ENCODE results near the gene KLHL6.
A peak's percentile ranks its signal among the peaks of the same experiment; 100 is the strongest.
"Not testable (repeated sequence)": the region's sequence is repeated elsewhere in the genome, so short reads cannot be mapped to it uniquely, and the experiment has no call there.

Gene KLHL6

GRCh38 chr3:183532620-183533411 is 22.7 kb downstream of the KLHL6 start:
- DNase-seq (ENCODE audit: low read depth in 1 of 2, low spot score in 1 of 2): no peak

- DNase-seq (ENCODE audit: low read depth in 1 of 2, low spot score in 1 of 2): no peak
Measured at GRCh38 chr3:183529717-183530116, 25.8 kb downstream of the KLHL6 start.

DNA sequence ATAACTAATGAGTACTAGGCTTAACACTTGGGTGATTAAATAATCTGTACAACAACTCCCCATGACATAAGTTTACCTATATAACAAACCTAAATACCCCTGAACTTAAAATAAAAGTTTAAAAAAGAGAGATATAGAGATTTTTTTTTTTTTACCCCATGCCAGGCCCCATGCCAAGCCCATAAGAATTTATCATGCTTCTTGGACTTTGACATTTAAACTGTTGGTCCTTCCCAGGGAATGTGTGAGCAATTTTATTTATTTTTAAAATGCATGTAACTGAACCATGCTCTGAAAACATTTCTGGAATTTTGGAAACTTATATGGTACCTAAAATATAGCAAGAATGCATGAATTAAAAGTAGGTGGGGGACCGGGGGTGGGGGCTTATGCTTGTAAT is 26.3 kb downstream of the KLHL6 start:
- DNase-seq (ENCODE audit: low read depth in 1 of 2, low spot score in 1 of 2): no peak

DNA sequence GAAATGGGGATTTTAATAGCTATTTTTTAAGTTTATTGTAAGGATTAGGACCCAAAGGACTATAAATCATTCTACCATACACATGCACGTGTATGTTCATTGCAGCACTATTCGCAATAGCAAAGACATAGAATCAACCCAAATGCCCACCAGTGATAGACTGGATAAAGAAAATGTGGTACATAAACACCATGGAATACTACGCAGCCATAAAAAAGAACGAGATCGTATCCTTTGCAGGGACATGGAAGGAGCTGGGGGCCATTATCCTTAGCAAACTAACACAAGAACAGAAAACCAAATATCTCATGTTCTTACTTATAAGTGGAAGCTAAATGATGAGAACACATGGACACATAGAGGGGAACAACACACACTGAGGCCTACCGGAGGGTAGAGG is 26.7 kb downstream of the KLHL6 start:
- DNase-seq (ENCODE audit: low read depth in 1 of 2, low spot score in 1 of 2): not testable (repeated sequence)

DNA sequence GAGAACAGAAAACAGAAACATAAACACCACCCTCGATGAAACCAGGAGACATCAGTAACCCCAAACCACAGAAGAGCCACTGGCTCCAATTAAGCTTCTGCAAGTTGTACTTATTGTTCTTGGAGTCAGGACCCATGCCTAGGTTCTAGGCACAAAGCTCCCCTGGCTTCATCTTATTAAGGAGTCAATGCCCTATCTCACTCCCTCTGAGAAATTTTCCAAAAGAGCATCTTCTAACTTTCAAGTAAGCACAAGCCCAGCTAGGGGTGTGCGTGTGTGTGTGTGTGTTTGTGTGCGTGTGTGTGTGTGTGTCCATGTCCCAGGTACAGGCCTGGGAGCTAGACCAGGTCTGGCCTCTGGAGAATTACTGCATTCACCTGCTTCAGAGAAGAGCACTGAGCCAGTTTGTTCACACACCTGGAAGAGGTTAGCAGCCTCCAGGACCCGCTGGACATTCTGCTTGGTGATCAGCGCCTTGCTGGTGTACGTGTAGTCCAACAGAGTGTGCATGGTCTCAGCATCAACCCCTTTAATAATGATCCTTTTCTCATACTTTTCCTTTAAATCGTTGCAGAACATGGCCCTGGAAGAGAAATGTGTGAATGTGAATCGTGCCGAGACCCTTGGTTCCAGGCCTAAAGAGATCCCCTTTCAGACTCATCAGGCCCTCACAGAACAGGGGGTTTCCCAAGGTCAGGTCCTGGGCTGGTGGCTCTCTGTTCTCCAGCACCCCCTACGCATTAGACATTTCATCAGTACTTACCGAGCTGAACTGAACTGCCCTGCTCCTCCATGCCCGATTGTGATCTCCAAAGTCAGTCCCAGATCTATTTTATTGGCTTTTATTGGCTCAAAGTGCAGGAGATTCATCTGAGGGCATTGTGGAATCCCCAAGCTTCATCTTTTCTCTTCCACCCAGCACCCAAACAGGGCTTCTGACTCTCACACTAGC is 27.8 kb downstream of the KLHL6 start:
- no peak for DNase-seq (ENCODE audit: low read depth in 1 of 2, low spot score in 1 of 2)

- DNase-seq (ENCODE audit: low read depth in 1 of 2, low spot score in 1 of 2): no peak
Measured at GRCh38 chr3:183526838-183527427, 28.6 kb downstream of the KLHL6 start.

GRCh38 chr3:183524476-183524875 is 31.0 kb downstream of the KLHL6 start:
- DNase-seq (ENCODE audit: low read depth in 1 of 2, low spot score in 1 of 2): no peak

DNA sequence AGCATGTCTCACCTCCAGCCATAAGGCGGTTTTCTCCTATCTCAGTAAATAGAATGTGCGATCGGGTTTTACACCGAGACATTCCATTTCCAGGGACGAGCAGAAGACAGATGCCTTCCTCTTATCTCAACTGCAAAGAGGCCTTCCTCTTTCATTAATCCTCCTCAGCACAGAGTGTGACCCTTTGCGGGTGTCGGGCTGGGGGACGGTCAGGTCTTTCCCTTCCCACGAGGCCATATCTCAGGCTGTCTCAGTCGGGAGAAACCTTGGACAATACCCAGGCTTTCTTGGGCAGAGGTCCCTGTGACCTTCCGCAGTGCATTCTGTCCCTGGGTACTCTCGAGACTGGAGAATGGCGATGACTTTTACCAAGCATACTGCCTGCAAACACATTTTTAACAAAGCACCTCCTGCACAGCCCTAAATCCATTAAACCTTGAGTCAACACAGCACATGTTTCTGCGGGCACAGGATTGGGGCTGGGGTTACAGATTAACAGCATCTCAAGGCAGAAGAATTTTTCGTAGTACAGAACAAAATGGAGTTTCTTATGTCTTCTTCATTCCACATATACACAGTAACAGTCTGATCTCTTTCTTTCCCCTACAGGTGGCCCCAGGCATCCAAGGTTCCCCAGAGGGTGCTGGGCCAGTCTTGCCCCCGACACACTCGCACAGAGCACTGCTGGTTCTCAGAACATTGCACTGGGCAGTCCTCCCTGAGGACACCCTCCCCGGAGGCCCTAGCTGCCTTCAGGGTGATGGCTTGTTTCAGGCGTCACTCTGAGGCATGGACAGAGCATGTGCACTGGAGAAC is 34.6 kb downstream of the KLHL6 start:
- DNase-seq (ENCODE audit: low read depth in 1 of 2, low spot score in 1 of 2): not testable (repeated sequence)

DNA sequence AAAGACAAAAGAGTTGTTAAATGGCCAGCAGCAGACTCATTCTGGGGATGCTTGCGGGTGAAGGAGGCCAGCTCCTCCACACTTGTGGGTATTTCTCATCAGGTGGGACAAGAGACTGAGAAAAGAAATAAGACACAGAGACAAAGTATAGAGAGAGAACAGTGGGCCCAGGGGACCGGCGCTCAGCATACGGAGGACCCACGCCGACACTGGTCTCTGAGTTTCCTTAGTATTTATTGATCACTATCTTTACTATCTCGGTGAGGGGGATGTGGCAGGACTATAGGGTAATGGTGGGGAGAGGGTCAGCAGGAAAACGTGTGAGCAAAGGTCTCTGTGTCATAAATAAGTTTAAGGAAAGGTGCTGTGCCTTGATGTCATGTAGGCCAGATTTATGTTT is 35.2 kb downstream of the KLHL6 start:
- DNase-seq (ENCODE audit: low read depth in 1 of 2, low spot score in 1 of 2): not testable (repeated sequence)

- DNase-seq (ENCODE audit: low read depth in 1 of 2, low spot score in 1 of 2): no peak
Measured at GRCh38 chr3:183519891-183520290, 35.6 kb downstream of the KLHL6 start.

- no peak for DNase-seq (ENCODE audit: low read depth in 1 of 2, low spot score in 1 of 2)
Measured at GRCh38 chr3:183518491-183519251, 36.8 kb downstream of the KLHL6 start.

DNA sequence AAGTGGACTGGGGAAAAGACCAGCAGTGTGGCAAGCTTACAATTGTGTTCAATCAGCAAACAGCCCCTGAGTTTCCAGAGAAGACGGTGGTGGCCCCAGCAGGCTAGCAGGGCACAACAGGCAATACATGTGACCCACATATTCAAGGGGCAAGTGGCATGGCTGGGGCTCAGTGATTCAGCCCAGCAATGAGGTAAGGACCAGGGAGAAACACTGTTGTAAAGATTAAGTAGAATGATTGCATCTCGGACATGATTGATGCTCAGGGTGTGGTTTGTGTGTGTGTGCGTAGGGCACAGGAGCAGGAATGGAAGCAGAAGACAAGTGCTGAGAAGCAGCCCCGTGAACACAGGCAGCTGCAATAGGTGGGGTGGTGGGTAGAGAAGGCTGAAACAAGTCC is 37.9 kb downstream of the KLHL6 start:
- no peak for DNase-seq (ENCODE audit: low read depth in 1 of 2, low spot score in 1 of 2)

- DNase-seq (ENCODE audit: low read depth in 1 of 2, low spot score in 1 of 2): peak; percentile 10 to 35
Measured at GRCh38 chr3:183515968-183516851, 39.3 kb downstream of the KLHL6 start.

GRCh38 chr3:183514021-183514420 is 41.5 kb downstream of the KLHL6 start:
- no peak for DNase-seq (ENCODE audit: low read depth in 1 of 2, low spot score in 1 of 2)

GRCh38 chr3:183513046-183513706 is 42.3 kb downstream of the KLHL6 start:
- DNase-seq (ENCODE audit: low read depth in 1 of 2, low spot score in 1 of 2): peak in 1 of 2 donors; percentile 13

DNA sequence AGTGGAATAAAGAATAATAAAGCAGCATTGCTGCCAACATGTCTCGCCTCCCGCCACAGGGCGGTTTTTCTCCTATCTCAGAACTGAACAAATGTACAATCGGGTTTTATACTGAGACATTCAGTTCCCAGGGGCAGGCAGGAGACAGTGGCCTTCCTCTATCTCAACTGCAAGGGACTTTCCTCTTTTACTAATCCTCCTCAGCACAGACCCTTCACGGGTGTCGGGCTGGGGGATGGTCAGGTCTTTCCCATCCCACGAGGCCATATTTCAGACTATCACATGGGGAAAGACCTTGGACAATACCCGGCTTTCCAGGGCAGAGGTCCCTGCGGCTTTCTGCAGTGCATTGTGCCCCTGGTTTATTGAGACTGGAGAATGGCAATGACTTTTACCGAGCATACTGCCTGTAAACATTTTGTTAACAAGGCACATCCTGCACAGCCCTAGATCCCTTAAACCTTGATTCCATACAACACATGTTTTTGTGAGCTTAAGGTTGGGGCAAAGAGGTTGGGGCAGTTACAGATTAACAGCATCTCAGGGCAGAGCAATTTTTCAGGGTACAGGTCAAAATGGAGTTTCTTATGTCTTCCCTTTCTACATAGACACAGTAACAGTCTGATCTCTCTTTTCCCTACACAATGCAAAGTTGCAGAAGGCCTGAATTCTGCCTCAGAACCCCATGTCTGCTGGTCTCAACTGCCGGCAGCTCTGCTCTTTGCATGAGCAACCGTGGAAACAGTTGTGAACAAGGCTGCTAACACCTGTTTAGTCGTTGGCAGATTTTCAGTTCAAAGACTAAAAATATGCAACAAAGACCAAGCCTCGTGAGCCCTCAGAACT is 44.0 kb downstream of the KLHL6 start:
- DNase-seq (ENCODE audit: low read depth in 1 of 2, low spot score in 1 of 2): not testable (repeated sequence)

GRCh38 chr3:183508821-183509220 is 46.7 kb downstream of the KLHL6 start:
- no peak for DNase-seq (ENCODE audit: low read depth in 1 of 2, low spot score in 1 of 2)

GRCh38 chr3:183507551-183507950 is 48.0 kb downstream of the KLHL6 start:
- DNase-seq (ENCODE audit: low read depth in 1 of 2, low spot score in 1 of 2): no peak

Data from stimulated activated CD4-positive, alpha-beta T cell treated with anti-CD3 and anti-CD28 coated beads, Interleukin-15, amount 100 ng/mL, for 1 hour (primary cell).